CD4-positive, alpha-beta T cell treated with Interferon gamma for 1 hour (primary cell): Measurements from ENCODE around the gene SFTPA2.
"Not testable (repeated sequence)": the region's sequence is repeated elsewhere in the genome, so short reads cannot be mapped to it uniquely, and the experiment has no call there.

Experiments used
- DNase-seq: peaks from one replicate; pipeline ENCODE4 v3.0.0-alpha.2; 2020

Gene SFTPA2

GRCh38 chr10:79556961-79557360, 3.2 kb downstream of the SFTPA2 start:
- DNase-seq = not testable (repeated sequence)

DNA sequence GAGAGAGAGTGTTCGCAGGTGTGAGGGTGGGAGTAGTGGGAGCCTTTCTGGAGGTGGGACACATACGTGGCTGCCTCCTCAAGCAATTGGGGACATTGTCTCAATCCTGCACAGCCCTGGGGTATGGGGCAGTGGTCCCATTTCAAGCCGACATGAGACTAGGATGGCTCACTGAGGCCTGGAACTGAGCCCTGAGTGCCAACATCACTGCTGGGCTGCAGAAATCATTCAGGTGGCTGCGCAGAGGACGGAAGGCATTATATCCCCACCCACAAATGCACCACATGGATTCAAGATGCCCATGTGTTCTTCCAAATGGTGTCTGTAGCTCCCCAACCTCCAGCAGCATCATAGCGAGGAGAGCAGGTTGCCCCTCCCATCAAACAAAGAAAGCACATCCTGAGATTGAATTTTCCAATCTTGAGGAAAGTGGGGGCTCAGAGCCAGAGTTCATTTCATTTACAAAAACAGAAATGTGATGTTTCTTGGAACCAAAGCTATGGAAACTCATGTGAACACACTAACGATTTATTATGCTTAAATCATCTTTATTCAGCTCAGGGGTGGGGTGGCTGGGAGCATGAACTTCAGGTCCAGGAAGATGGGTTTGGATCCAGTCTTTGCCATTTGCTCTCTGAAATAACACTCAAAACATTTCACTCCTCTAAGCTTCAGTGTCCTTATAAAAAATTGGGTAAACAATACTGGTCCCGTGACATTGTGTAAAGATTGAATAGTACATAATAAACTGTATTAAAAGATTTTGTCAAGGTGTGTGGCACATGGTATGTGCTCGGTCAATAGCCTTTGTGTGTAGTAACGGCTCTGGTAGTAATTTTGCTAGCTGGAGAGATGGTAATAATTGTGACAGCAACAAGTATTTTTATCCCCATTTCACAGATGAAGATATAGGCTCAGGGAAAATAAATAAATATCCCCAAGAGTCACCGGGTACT, 4.6 kb downstream of the SFTPA2 start:
- no peak for DNase-seq

GRCh38 chr10:79552143-79552542, 8.1 kb downstream of the SFTPA2 start:
- DNase-seq = no peak

DNA sequence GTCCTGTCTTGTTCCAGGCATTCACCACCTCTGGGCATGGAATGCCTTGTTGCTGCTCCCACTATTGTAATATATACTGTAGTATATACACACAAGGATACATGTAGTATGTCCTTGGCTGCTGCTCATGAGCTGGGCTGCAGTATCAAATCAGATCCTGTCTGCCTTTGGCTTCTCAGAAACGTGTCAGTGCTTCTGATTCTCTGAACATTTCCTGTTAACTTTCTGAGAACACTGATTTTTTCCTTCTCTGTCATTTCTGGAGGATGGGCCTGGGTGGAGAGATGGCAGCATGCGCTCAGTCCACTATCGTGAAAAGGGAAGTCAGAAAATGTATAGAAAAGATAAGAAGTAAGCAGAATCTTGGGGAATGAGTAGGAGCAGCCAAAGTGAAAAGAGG, 12.2 kb downstream of the SFTPA2 start:
- DNase-seq = no peak

GRCh38 chr10:79547128-79547527, 13.1 kb downstream of the SFTPA2 start:
- not testable (repeated sequence) for DNase-seq

- DNase-seq = not testable (repeated sequence)
These were observed 15.1 kb downstream of the SFTPA2 start for GRCh38 chr10:79544926-79545659.

GRCh38 chr10:79544408-79544807, 15.8 kb downstream of the SFTPA2 start:
- not testable (repeated sequence) for DNase-seq

DNA sequence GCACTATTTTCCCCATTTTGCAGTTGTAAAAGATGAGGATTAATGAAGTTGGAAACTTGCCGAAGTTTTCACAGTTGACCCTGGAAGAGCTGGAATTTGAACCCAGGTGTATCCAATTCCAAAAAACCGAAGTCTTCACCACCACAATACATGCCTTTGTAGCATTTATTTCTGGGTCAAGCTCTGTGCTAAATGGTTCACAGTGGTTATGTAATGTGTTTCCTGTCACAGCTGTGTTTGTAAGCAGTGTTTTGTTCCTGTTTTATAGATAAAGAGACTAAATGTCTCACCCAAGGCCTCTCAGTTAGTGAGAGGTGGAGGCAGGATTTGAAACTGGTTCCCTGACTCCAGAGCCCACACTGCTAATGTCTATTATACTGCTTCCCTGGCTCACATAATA, 17.6 kb downstream of the SFTPA2 start:
- DNase-seq = no peak

DNA sequence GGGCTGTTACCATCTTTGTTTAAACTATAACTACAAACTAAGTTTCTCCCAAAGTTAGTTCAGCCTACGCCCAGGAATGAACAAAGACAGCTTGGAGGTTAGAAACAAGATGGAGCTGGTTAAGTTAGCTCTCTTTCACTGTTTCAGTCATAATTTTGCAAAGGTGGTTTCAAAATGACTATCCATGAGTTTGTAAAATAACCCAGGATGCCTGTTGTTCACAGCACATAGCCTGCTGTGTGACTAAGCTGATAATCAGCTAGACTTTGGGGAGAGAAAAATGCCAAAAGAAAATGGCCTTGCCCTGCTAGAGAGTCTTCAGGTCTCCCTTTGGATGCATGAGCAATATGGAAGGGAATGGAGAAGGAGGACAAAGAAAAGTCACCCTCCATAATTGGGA, 19.3 kb downstream of the SFTPA2 start:
- DNase-seq = not testable (repeated sequence)

- DNase-seq = not testable (repeated sequence)
These were observed 21.9 kb downstream of the SFTPA2 start for GRCh38 chr10:79538311-79538710.

GRCh38 chr10:79533903-79534175, 26.4 kb downstream of the SFTPA2 start:
- not testable (repeated sequence) for DNase-seq

DNA sequence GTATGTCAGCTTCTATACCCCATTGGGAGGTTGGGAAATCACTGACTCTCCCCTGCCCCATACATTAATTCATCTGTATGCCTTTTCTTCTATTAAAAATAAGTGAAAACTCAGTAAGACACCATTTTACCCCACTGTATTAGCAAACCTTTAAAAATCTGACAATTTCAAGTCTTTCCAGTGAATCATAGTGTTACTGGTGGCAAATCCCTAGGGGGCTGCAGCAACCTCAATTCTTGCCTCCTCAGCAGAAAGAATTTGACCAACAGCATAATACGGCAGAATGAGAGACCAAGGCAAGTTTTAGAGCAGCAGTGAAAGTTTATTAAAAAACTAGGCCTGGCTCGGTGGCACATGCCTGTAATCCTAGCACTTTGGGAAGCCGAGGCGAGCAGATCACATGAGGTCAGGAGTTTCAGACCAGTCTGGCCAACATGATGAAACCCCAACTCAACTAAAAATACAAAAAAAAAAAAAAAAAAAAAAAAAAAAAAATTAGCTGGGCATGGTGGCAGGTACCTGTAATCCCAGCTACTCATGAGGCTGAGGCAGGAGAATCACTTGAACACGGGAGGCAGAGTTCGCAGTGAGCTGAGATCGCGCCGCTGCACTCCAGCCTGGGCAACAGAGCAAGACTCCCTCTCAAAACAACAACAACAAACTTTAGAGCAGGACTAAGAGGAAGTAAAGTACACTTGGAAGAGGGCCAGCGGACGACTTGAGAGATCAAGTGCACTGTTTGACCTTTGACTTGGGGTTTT, 26.9 kb downstream of the SFTPA2 start:
- DNase-seq = not testable (repeated sequence)

DNA sequence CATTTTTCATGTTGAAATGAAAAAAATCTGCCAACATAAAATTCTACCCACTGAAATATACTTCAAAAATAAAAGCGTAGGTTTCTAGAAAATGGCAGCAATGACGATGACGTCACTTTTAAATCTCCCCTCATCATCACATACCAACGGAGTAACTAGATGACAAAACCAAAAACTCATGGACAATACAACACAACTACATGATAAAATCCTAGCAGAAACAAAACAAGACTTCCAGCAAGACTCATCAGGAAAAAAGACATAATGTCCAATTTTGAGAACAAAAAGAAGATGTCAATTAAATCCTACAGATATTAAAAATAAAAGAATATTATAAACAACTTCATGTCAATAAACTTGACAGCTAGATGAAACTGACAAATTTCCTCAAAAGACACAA, 31.9 kb downstream of the SFTPA2 start:
- not testable (repeated sequence) for DNase-seq

GRCh38 chr10:79525049-79525710, 35.0 kb downstream of the SFTPA2 start:
- DNase-seq = not testable (repeated sequence)

DNA sequence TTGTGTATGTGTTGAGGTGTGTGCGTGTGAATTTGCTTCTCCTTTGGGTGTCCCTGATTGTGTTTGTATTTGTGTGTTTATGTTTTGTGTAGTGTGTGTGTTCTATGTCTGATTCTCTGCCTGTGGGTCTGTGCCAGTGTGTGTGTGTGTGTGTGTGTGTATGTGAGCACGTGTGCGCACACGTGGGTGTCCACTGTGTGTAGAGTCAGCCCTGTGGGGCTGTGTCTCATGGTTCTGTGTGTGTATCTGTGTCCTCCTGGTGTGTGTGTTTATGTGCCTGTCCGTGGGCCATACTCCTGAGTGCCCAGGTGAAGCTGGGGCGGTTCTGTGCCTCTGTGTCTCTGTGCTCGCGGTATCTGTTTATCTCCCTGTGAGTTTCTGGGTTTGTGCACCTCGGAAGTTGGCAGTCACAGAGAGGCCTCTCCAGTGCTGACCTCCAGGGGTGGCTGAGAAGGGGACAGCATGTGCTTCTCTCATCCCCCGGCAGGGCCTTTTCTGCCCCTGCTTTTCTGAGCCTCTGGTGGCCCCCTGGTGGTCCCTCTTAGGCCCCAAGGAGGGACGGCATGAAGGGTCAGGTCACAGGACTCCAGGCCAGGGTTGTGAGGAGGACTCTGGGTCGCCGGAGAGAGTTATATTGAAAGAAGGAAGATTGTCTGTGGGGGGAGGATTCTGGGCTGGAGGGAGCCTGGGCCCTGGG, 36.9 kb downstream of the SFTPA2 start:
- DNase-seq = not testable (repeated sequence)

GRCh38 chr10:79522464-79522863, 37.7 kb downstream of the SFTPA2 start:
- DNase-seq = not testable (repeated sequence)

- DNase-seq = not testable (repeated sequence)
These were observed 38.5 kb downstream of the SFTPA2 start for GRCh38 chr10:79521751-79522150.

- not testable (repeated sequence) for DNase-seq
These were observed 42.6 kb downstream of the SFTPA2 start for GRCh38 chr10:79517567-79517966.

- not testable (repeated sequence) for DNase-seq
These were observed 43.5 kb downstream of the SFTPA2 start for GRCh38 chr10:79516532-79517205.

DNA sequence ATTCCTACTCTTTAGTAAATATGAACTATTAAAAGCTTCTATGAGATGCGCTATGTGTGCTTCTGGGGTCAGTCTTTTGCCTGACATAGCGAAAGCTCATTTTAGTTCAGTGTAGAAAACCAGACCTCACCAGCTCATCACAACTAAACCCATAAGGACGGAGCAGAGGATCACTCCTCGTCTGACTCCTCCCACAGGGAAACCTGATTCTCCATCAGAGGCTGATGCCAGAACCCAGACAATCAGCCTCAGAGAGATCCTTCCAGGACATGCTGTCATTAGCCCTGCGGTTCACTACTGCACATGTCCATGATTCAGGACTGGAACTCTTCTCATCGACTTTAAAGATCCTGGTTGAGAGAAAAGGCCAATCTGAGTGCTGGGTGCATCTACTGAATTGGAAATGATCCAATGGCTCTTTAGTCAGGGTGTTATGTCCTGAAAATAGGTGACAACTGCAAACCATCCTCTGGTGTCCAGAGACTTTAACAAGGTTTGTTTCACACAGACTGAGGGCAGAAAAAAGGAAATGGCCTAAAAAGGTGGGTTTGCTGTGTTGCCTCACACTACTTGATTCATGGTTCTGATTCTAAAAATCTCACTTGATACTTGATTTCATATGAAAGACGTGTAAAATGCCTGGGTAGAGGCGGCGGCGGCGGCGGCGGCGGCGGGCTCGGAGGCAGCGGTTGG, 48.2 kb downstream of the SFTPA2 start, which contains the start of gene EIF5AL1:
EIF5AL1 (plus strand) TSS at position 643 of the 693 bp plus-strand sequence. CDS start 117 bp downstream, outside the sequence.
- DNase-seq = not testable (repeated sequence)
